ENCODE results near the gene EDA.
"Not testable (repeated sequence)": the region's sequence is repeated elsewhere in the genome, so short reads cannot be mapped to it uniquely, and the experiment has no call there.

Gene EDA

DNA sequence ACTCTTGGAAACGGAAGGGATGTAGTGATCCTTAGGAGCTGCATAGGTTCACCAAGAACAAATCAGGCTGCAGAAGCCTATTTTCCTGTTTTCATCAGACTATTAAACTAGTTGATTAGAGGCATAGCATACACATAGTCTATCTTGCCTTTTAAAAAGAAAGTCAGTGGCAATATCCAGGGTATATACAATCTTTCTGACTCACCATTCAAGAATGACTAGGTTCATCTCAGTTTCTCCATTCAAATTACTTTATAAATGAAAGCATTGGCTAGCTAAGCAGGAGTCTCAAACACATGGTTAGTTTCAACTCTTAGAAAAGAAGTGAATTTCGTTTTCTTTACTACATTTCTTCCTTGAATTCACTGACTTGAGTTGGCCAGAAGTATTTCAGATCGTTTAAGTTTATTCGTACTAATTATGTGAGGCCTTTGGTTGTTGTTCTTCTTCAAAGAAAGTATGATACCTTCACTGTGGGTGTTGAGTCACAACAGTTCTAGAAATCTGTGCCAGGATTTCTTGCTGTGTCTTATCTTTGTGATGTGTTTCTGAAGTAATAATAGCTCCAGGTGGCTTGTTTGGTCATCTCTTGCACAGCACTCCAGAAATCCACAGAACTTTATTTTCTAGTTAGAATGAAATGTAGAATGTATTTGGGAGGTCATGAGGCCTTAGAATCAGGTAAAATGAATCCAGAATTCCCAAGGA is 345.6 kb downstream of the EDA start:
- DNase-seq, result no peak

DNA sequence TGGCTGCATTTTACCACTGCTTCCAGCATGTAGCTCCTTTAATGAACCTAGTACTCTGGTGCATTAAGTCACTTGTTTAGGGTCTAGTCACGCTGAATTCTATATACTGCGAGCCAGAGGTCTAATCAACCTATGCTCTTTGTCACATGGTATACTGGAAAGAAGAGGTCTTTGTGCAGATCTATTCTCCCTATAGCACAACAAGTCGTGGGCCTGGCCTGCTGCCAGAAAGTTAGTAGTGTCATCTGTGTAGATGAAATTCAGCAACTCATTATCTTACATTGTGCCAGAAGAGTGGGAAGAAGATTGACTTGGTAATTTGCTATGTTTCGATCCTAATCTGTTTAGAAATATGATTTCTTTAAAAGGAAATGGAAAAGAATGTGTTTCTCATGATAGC is 353.0 kb downstream of the EDA start:
- no peak for DNase-seq

DNA sequence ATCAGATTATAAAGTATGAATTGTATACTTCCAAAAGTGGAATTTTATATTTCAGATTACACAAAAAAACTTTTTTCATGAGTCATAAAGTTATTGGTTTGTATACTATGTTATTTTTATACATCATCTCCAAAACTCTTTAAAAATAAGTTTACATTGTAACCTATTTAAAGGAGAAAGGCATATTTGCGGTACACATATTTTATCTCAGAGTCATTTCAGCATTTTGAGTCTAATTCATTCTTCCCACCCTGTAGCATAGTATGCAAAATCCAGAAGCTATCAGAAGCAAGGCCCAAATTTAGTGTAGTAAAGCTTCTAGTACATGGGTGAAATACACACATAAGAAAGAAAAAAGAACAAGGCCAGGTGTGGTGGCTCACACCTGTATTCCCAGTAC is 353.5 kb downstream of the EDA start:
- DNase-seq, result no peak

DNA sequence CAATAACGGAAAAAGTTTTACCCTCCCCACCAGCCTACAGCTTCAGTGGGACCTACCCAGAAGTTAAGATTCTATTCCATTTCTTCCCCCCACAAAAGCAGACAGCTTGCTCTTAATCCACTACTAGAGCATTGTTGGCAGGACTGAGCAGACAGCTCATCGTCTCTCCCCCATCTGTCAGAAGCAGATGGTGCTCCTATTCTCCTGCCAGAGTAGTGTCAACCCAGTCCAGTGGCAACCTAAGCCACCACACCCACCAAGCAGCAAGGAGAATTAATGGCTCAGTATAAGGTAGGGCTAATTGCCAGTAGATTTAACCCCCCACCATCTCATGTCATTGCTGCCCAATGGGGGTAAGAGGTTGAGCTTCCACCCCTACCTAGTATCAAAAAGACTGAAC is 371.8 kb downstream of the EDA start:
- no peak for DNase-seq

DNA sequence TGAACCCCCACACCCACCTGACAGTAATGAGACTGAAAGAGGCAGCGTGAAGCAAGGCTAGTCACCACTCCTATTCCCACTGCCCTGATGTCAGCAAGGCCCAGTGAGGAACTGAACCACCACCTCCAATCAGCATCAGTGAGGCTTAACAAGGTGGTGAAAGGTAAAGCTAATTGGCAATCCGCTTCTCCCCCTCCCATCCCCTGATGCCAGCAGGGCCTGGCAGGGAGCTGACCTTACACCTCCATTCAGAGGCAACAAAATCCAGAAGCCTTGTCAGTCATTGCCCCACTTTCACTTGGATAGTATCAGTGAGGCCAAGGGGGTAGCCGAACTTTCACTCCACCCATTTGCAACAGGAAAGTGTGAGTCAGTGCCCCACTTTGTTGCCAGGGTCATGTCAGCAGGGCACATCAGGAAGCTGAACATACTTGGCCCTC is 373.1 kb downstream of the EDA start:
- no peak for DNase-seq

DNA sequence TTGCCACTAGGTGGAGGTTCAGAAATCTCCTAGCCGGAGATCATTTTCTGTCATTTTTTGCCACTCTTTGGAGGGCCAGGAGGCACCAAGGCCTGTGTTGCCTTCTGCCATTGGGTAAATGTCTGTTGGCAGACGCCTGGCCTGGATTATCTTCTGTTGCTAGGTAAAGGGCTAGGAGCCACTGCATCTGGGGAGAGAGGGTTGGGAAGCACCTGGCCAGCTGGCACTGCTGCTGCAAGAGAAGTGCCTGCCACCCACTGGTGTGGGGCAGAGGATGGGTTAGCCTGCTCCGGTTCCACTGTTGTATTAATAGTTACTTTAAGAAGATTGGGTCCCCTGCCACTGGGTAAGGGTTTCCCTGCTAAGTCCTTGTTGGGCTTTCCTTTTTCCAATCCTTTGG is 375.8 kb downstream of the EDA start:
- no peak for DNase-seq

DNA sequence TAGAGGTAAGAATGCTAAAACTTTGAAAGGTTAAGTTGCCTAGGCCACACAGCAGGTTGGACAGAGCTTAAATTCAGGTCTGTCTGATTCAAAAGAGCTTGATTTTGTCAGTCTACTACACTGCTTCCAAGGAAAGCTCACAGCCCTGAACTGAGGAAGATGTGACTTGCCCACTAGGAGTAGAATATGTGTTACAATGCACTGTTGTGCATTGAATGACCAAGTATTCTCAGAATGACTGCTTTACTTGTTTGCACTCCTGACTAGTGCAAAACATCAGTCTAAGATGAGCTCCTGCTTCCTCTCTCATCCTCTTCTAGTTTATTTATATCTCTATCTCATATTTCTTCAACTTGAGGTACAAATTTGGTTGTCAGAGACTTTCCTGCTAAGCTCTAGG is 377.6 kb downstream of the EDA start:
- no peak for DNase-seq

DNA sequence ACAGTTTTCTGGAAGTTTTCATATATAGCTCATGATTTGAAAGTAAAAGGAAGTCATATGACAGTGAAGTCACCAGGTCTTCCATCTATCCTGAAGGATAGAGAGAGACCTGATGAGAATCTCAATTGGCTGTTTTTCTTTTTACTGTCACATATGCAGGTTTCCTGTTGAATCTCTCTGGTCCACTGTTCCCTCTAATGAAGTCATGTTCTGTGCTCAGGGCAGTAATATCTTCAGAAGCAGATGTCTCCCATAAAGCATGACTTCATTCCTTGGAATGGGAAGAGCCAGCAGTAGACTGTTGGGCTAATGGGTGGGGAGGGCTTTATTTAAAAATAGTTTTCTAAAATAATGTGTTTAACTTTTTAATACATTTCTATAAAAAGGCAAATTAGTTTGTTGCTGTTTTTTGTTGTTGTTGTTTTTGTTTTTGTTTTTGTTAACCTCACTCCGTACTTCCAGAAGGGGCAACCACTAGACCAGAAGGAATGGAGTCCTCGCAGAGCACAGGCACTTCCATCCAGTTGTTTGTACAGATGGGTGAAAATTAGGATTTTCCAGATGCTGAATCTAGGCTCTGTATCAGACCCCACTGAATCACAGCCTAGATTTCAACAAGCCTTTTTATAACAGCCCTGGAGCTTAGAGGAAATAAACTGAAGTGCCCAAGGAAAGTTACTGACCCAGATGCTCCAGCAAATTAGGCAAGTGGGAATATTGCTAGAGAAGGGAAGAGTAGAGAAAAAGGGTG is 379.6 kb downstream of the EDA start:
- no peak for DNase-seq

DNA sequence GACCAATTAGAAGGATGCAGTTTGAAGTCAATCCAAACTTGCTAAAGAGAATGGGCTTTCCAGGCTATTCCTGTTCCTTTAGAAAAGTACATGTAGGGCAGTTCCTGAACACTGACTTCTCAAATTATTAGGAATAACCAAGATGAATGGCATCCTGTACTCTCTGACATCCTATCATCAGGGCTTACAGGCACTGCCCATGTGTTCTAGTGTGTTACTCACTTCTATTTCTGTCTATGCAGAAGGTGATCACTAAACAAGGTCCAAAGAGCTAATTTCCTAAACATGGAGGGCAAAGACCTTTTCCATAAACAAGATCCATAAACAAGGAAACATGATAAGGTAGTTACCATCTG is 380.2 kb downstream of the EDA start:
- DNase-seq, result no peak

DNA sequence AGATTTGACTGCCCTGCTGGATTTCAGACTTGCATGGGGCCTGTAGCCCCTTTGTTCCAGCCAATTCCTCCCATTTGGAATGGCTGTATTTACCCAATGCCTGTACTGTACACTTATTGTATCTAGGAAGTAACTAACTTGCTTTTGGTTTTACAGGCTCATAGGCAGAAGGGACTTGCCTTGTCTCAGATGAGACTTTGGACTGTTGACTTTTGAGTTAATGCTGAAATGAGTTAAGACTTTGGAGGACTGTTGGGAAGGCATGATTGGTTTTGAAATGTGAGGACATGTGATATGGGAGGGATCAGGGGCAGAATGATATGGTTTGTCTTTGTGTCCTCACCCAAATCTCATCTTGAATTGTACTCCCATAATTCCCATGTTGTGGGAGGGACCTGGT is 382.4 kb downstream of the EDA start:
- not testable (repeated sequence) for DNase-seq

DNA sequence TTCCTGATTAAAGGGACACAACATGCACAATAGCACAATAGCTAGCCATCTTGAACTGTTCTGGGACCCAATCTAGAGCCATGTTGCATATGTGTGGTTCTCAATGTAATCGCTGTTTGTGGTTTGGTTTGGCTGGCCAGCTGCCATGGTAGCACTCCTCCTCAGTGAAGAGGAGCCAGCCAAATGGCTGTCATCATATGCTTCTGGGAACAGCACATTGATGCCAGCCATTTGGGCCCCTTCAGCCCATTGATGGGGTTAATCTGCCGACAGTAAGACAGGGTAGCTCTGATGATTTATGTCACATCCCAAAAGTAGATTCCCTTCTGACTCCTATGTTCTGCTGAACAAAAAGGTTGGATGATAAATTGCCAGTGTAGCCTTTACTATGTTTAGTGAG is 385.4 kb downstream of the EDA start:
- DNase-seq, result no peak

DNA sequence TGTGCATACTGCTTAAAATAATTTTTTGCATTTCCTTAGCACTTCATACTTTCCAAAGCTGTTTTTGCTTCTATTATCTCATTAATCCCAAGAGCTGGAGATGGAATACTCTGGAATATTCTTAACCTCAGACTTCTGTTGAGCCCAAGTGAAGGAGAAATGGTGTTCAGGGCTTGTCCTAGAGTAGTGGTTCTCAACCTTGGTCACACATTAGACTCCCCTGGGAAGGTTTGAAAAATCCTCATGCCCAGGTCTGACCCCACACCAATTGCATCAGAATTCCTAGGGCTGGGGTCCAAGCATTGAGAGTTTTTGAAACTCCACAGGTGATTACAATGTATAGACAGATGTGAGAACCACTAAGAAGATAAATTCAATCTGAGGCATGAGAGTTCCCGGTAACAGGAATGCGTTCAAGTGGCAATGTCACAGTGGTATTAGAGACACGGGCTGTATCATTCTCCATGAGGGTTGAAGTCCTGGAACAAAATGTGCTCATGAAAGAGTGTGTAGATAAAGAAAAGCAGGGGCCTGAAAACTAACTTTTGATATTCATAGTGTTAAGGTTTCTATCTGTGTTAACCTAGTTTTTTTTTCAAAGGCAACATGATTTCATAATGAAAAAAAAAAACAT is 385.9 kb downstream of the EDA start:
- DNase-seq, result no peak

DNA sequence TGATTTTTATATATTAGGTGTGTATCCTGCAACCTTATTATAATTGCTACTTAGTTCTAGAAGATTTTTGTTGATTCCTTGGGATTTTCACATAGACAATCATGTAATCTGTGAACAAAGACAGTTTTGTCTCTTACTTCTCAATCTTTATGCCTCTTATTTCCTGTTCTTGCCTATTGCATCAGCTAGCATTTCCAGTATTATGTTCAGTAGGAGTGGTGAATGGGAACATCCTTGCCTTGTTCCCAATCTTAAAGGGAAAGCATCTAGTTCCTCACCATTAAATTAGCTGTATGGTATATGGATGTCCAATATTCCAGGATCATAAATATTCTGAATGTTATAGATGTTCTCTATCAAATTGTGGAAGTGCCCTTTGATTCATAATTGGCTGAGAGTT is 392.0 kb downstream of the EDA start:
- DNase-seq, result no peak

DNA sequence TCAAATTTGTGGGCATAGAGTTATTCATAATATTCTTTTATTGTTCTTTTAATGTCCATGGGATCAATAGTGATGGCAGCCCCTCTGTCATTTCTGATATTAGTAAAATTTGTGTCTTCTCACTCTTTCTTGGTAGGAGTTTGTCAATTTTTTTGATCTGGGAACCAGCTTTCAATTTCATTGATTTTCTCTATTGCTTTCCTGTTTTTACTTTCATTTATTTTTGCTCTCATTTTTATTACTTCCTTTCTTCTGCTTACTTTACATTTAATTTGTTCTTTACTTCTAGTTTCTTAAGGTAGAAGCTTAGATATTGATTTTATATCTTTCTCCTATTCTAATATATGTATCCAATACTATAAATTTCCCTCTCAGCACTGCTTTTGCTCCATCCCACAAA is 393.1 kb downstream of the EDA start:
- no peak for DNase-seq

DNA sequence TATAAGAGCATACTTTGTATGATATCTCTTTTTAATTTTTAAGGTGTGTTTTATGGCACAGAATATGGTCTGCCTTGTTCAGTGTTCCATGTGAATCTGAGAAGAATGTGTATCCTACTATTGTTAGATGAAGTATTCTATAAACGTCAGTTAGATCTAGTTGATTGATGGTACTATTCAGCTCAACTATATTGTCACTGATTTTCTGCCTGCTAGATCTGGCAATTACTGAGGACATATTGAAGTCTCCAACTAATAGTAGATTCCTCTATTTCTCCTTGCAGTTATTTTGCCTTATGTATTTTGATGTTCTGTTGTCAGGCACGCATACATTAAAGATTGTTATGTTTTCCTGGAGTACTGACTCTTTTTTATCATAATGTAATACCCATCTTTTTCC is 394.1 kb downstream of the EDA start:
- no peak for DNase-seq

DNA sequence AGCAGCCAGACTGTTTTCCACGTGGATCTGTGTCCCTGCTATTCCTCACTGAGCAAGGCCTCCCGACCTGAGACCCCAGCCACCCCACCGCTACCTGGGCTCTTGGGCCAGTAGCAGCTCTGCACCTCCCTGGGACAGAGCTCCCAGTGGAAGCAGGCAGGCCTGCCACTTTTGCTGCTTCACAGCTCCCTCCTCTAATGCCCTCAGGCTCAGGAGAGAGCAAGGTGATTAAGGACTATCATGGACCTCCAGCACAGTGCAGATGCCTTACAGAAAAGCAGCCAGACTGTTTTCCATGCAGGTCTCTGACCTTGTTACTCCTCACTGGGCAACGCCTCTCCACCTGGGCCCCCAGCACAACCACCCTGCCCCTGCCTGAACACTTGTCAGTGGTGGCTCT is 396.8 kb downstream of the EDA start:
- DNase-seq, result no peak

DNA sequence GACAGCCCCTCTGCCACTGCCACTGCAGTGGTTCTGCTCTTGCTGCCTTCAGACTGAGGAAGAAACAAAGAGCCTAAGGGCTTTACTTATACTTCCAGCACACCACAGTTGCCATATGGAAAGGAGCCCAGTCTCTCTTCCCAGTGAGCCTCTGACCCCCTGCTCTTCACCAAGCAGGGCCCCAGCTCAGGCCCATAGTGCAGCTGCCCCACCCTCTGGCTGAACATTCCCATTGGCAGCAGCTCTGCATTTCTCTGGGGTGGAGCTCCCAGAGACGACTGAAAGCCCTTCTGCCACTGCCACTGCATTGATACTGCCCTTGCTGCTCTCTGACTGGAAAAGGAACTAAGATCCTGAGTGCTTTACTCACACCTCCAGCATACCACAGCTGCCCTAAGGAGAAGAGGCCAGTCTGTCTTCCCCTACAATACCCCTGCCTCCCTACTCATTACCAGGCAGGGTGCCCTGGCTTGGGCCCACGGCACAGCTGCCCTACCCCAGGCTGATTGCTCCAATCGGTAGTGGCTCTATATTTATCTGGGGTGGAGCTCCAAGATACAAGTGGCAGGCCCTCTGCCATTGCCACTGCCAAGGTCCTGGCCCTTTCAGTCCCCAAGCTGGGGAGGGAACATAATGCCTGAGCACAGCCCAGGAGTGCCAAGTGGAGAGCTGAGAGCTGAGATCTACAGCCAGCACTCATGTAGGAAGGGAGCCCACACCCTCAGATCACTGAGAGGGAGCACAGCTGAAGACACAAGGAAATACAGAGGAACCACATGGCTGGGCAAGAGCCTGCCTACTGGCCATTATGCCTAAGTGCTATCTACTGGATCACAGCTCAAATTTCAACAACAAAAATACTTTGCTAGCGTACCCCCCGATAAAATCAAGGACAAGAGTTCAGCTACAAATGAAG is 397.8 kb downstream of the EDA start:
- no peak for DNase-seq

DNA sequence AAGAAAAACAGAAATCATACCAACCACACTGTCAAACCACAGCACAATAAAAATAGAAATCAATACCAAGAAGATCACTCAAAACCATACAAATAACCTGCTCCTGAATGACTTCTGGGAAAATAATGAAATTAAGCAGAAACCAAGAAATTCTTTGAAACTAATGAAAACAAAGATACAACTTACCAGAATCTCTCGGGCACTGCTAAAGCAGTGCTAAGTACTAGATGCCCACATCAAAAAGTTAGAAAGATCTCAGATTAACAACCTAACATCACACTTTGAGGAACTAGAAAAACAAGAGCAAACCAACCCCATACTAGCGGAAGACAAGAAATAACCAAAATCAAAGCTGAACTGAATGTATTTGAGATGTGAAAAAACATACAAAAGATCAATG is 400.6 kb downstream of the EDA start:
- peak in 1 of 5 donors; percentile 52 for DNase-seq

DNA sequence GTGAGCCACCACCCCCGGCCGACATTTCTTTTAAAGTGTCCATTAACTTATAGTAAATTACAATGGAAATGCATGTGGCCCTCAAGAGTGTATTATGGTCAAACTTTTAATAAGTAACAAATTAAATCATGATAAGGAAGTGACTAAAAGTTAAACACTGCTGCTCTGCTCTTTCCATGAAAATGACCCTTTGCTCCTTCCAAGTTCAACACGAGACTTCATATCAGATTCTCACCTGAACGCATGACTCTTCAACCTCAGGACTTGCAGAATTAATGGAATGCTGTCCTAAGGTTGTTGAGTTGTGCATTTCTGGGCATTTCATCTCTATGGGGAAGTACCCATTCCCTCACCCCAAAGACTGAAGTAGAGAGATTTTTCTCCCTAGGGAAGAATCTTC is 406.7 kb downstream of the EDA start:
- DNase-seq, result no peak

DNA sequence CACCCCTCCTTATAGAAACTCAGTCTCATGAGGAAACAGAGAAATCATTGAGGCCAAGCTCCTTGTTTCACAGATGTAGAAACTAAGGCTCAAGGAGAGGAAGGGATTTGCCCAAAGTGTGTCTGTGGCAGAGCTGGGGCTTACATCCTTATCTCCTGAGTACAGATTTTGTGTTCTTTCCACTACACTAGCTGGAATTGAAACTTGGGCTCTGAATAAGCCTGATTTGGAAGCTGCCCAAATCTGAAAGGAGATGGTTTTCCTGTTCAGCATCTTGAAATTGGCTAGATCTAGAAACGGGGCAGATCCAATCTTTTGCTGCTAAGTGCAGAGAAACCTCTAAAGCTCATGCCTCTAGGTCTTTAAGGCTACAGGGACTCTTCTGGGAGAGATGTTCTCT is 409.6 kb downstream of the EDA start:
- DNase-seq, result no peak

DNA sequence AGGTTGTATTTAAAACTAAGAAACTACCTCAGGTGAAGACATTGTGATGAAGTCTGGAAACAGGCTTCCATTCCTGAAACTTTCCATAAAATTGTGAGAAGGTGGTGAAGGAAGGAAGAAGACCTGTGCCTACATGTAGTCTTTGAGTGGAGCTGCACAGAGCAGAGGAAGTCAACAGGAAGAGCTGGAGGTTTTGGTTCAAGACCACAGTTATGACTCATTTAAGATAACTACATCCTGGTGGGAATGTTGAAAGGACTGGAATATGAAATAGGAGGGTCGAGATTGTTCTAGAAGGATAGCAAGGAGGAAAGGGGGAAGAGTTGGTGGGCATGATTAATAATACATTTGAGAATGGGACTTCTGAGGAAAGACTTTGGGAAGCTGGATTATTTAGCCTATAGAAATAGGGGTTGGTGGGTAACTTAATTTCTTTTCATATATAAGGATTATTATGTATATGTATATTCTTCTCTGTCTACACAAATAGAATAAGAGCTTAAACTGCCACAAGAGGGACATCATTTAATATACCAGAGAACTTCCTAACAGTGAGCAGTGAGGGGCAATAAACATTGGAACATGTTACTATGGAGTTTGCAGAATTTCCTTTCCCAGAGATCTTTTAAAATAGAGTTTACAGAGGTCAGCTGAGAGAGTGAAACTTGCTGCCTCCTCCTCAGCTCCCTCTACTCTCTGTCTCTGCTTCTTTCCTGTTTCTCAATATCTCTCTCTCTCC is 410.4 kb downstream of the EDA start:
- no peak for DNase-seq

DNA sequence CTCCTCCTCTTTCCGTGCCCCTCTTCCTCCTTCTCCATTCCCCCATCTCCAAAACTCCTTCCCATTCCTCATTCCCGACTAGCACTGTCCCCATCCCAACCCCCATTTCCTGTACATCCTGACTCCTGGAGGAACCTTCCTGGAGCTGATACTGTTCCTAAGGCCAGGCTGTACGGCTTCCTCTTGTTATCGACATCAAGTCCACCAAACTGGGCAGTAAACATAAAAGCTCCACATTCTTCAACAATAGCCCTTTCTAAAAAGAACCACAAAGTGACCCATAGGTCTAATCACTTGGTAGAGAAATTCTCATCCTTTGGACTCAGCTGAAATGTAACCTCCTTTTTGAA is 410.9 kb downstream of the EDA start:
- no peak for DNase-seq

DNA sequence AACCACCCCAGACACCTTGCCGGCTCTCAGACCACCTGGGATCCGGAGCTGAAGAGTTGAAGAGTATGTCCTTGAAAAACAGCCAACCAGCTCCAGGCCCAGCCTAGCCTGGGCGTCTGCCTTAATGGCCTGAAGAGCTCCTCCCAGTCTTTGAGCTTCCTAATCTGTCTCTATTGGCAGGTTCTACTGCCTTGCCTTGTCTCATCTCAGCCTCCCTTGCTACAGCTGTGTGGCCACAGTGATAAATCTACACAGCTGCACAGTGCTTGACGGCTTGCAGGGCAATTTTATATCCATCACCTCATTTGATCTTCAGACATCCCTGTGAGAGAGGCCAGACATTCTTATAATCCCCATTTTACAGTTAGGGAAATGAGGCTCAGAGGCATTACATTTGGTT is 413.9 kb downstream of the EDA start:
- DNase-seq, result no peak

All from T-helper 1 cell (primary cell).